MM.1S (cell line): Measurements from ENCODE around the gene EIF4A3.

Source experiments
- DNase-seq: peaks from one replicate; pipeline ENCODE4 v3.0.0-alpha.2; 2015
- H2AFZ ChIP-seq: fragments of 300-600 bp; sonication (generic); 2 replicates; pipeline ENCODE4 v1.6.0; 2016; ENCODE audit warnings: antibody characterized with exemption, low read length
- H3F3A ChIP-seq: fragments of 300-600 bp; sonication (generic); 2 replicates; pipeline ENCODE4 v1.6.1; 2016; ENCODE audit warnings: mild to moderate bottlenecking, antibody characterized with exemption, low read length, moderate library complexity, mixed read lengths; ENCODE audit not compliant: insufficient read depth
- H3K27ac ChIP-seq: fragments of 300-600 bp; sonication (generic); 2 replicates; pipeline ENCODE4 v1.5.1; 2016; ENCODE audit warnings: mild to moderate bottlenecking, low read length
- H3K27me3 ChIP-seq: fragments of 300-600 bp; sonication (generic); replicated peaks from 2 replicates; pipeline ENCODE4 v1.6.0; 2016; ENCODE audit warnings: low read length; ENCODE audit not compliant: insufficient read depth
- H3K36me3 ChIP-seq: fragments of 300-600 bp; sonication (generic); replicated peaks from 2 replicates; pipeline ENCODE4 v1.6.1; 2016; ENCODE audit warnings: mild to moderate bottlenecking, low read length, mixed read lengths; ENCODE audit not compliant: insufficient read depth
- H3K4me1 ChIP-seq: fragments of 300-600 bp; sonication (generic); 2 replicates; pipeline ENCODE4 v1.6.1; 2016; ENCODE audit warnings: low read length, mixed read lengths
- H3K4me2 ChIP-seq: fragments of 300-600 bp; sonication (generic); 2 replicates; pipeline ENCODE4 v1.6.0; 2016; ENCODE audit warnings: low read depth, low read length
- H3K4me3 ChIP-seq: fragments of 300-600 bp; sonication (generic); 2 replicates; pipeline ENCODE4 v1.5.1; 2016; ENCODE audit warnings: low read length, mixed read lengths
- H3K79me2 ChIP-seq: fragments of 300-600 bp; sonication (generic); 2 replicates; pipeline ENCODE4 v1.6.1; 2016; ENCODE audit warnings: mixed run types, low read length, mixed read lengths
- H3K9ac ChIP-seq: fragments of 300-600 bp; sonication (generic); 2 replicates; pipeline ENCODE4 v1.6.1; 2016; ENCODE audit warnings: low read length, mixed read lengths
- H3K9me2 ChIP-seq: fragments of 300-600 bp; sonication (generic); replicated peaks from 2 replicates; pipeline ENCODE4 v1.6.1; 2016; ENCODE audit warnings: mild to moderate bottlenecking, low read length, mixed read lengths; ENCODE audit not compliant: insufficient read depth
- H3K9me3 ChIP-seq: fragments of 300-600 bp; sonication (generic); replicated peaks from 2 replicates; pipeline ENCODE4 v1.6.1; 2016; ENCODE audit warnings: mild to moderate bottlenecking, low read length, mixed read lengths; ENCODE audit not compliant: insufficient read depth
- H4K20me1 ChIP-seq: fragments of 300-600 bp; sonication (generic); 2 replicates; pipeline ENCODE4 v1.6.1; 2016; ENCODE audit warnings: mild to moderate bottlenecking, low read length, moderate library complexity, mixed read lengths; ENCODE audit not compliant: insufficient read depth
- EZH2 ChIP-seq: fragments of 300-600 bp; sonication (generic); optimal IDR thresholded peaks from 2 replicates; pipeline ENCODE3; 2017; ENCODE audit warnings: low read depth, mild to moderate bottlenecking, antibody characterized with exemption, low read length, mixed read lengths
- EZH2phosphoT487 ChIP-seq: fragments of 300-600 bp; sonication (generic); IDR thresholded peaks from 2 replicates; pipeline ENCODE4 v1.6.1; 2018; ENCODE audit warnings: antibody characterized with exemption, low read length
- TF ChIP-seq, protein P1 (sequence below): fragments of 300-600 bp; sonication (generic); IDR thresholded peaks from 2 replicates; pipeline ENCODE4 v1.5.1; 2016; ENCODE audit warnings: antibody characterized with exemption, low read length, mixed read lengths

EIF4A3 gene

DNA sequence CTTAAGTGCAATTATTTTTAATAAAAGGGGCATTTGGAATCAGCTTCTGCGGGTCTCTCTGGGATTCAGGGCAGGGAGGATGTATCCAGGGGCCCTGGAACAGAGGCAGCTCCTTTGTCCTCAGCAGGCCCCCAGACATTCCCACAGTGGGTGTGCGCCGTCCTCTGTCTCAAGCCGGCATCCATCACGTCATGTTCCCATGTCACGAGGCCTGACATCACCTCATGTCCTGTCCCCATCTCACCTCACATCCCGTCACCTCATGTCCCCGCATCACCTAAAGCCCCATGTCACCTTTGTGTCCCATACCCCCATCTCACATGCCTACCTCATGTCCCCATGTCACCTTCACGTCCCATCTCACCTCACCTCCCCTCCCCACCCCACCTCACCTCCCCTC is 27.1 kb downstream of the EIF4A3 start:
- no peak for TF ChIP-seq EZH2
- TF ChIP-seq EZH2phosphoT487: no peak
- TF ChIP-seq, protein P1, sequence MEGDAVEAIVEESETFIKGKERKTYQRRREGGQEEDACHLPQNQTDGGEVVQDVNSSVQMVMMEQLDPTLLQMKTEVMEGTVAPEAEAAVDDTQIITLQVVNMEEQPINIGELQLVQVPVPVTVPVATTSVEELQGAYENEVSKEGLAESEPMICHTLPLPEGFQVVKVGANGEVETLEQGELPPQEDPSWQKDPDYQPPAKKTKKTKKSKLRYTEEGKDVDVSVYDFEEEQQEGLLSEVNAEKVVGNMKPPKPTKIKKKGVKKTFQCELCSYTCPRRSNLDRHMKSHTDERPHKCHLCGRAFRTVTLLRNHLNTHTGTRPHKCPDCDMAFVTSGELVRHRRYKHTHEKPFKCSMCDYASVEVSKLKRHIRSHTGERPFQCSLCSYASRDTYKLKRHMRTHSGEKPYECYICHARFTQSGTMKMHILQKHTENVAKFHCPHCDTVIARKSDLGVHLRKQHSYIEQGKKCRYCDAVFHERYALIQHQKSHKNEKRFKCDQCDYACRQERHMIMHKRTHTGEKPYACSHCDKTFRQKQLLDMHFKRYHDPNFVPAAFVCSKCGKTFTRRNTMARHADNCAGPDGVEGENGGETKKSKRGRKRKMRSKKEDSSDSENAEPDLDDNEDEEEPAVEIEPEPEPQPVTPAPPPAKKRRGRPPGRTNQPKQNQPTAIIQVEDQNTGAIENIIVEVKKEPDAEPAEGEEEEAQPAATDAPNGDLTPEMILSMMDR: no peak
- Histone ChIP-seq H3K36me3 (no peaks in the 10 kb centered on the region), H3K79me2 (no peaks in the 10 kb centered on the region)

DNA sequence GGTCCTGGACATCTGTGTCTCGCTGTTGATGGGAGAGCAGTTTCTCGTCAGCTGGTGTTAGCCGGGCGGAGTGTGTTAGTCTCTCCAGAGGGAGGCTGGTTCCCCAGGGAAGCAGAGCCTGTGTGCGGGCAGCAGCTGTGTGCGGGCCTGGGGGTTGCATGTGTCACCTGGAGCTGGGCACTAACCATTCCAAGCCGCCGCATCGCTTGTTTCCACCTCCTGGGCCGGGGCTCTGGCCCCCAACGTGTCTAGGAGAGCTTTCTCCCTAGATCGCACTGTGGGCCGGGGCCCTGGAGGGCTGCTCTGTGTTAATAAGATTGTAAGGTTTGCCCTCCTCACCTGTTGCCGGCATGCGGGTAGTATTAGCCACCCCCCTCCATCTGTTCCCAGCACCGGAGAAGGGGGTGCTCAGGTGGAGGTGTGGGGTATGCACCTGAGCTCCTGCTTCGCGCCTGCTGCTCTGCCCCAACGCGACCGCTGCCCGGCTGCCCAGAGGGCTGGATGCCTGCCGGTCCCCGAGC is 27.6 kb downstream of the EIF4A3 start:
- TF ChIP-seq, protein P1: no peak
- TF ChIP-seq EZH2 (no peak), EZH2phosphoT487 (no peak)
- Histone ChIP-seq H3K79me2 (no peaks in the 10 kb centered on the region), H3K4me2 (no peak overlapping the region), H3K4me3 (no peak overlapping the region), H3K9me2 (no peaks in the 10 kb centered on the region), H3K27ac (no peak overlapping the region), H3K9ac (no peak overlapping the region), H3K27me3 (peaks cover 73% of the 10 kb centered on the region), H3K4me1 (no peaks in the 10 kb centered on the region), H3K9me3 (no peaks in the 10 kb centered on the region), H2AFZ (no peak overlapping the region), H4K20me1 (no peaks in the 10 kb centered on the region), H3F3A (no peaks in the 10 kb centered on the region), H3K36me3 (no peaks in the 10 kb centered on the region)
- DNase-seq: no peak

More for the DNA sequence above, 27.1 kb downstream of the EIF4A3 start:
- Histone ChIP-seq H3F3A (no peaks in the 10 kb centered on the region), H3K27ac (no peak overlapping the region), H3K4me2 (no peak overlapping the region), H2AFZ (no peak overlapping the region), H4K20me1 (no peaks in the 10 kb centered on the region), H3K27me3 (peaks cover 73% of the 10 kb centered on the region), H3K4me1 (no peaks in the 10 kb centered on the region), H3K9me3 (no peaks in the 10 kb centered on the region), H3K4me3 (no peak overlapping the region), H3K9ac (no peak overlapping the region), H3K9me2 (no peaks in the 10 kb centered on the region)
- no peak for DNase-seq

DNA sequence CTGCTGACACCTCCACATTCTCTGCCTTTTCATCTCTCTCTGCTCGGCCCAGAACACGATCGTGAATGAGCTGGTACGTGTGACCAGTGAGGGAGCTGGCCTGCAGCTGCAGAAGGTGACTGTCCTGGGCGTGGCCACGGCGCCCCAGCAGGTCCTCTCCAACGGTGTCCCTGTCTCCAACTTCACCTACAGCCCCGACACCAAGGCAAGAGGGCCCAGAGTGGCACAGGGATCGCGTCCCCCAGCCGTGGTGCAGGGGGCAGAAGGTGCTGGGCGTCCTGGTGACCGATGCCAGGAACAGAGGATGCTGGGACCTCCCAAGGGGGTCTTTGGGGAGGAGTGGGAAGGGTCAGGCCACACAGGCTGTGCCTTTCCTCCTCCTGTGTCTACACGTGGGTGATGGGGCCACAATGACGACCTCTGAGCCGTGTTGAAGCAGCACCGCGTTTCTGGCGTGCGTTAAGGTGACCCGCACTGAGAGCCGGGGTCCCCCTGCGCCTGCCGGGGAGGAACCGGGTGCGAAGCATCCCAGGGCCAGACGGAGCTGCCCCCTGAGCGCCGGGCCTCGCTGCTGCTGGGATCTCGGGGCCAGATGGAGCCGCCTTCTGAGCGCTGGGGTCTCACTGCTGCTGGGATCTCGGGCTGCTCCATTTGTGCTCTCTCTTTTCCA is 28.2 kb downstream of the EIF4A3 start:
- H3K79me2 ChIP-seq: no peaks in the 10 kb centered on the region
- no peaks in the 10 kb centered on the region for H3F3A ChIP-seq
- no peak overlapping the region for H2AFZ ChIP-seq
- no peaks in the 10 kb centered on the region for H4K20me1 ChIP-seq
- H3K9me2 ChIP-seq: no peaks in the 10 kb centered on the region
- no peak overlapping the region for H3K4me3 ChIP-seq
- H3K9ac ChIP-seq: no peak overlapping the region
- DNase-seq: no peak
- H3K27me3 ChIP-seq: peaks cover 73% of the 10 kb centered on the region
- no peaks in the 10 kb centered on the region for H3K4me1 ChIP-seq
- no peaks in the 10 kb centered on the region for H3K9me3 ChIP-seq
- H3K27ac ChIP-seq: no peak overlapping the region
- H3K4me2 ChIP-seq: no peak overlapping the region
- TF ChIP-seq EZH2 (no peak), EZH2phosphoT487 (no peak)
- TF ChIP-seq, protein P1: no peak
- H3K36me3 ChIP-seq: no peaks in the 10 kb centered on the region
